ENCODE results near the gene ARFGEF3. TPM values are rescaled to one million over a fixed set of nuclear protein-coding genes. Genes with fewer than 3 reads are reported as not detected.

Gene ARFGEF3
- total and polyA plus RNA-seq, 11 donors: 0.58 to 11.9 (median 2.5) TPM

GRCh38 chr6:138289739-138290138, 128.0 kb downstream of the ARFGEF3 start:
- Histone ChIP-seq H3K9me3 (no peaks in the 10 kb centered on the region), H3K27ac (no peak overlapping the region), H3K4me1 (no peaks in the 10 kb centered on the region), H3K36me3 (peaks cover 0 to 4% (median 0%) of the 10 kb centered on the region in 9 donors), H3K27me3 (no peaks in the 10 kb centered on the region), H3K4me3 (no peak overlapping the region)
- intact Hi-C loops (cut with DNase I): loop anchor here in 9 of 10 donors (2.0 to 10.0 kb wide), 10 partner anchors 105 to 305 kb away; partner anchors contain the start of gene HEBP2 (in 4 of the 9)
- TF ChIP-seq CTCF (IDR thresholded peaks at IDR 0.05) (peak in 8 of 12 donors; percentile 17 to 39 (median 20)), POLR2A (IDR thresholded peaks at IDR 0.05) (no peak)
- WGBS, 4 donors: 61 to 67% (median 63%) methylated on average over 6 of the region's 6 CpGs
- DNase-seq (peak in 2 of 5 donors; percentile 43 to 66), ATAC-seq (peak in 3 of 4 donors; percentile 45 to 63 (median 54))

- WGBS, 4 donors: 79 to 87% (median 82%) methylated on average over 5 of the region's 5 CpGs
- H3K27ac ChIP-seq: no peak overlapping the region
- intact Hi-C loops (cut with DNase I): loop anchor here in 3 of 10 donors (5.0 to 10.0 kb wide), 3 partner anchors 104 to 304 kb away; partner anchors contain the start of gene HEBP2 (in 1 of the 3)
- peaks cover 0 to 4% (median 0%) of the 10 kb centered on the region in 9 donors for H3K36me3 ChIP-seq
- TF ChIP-seq CTCF (IDR thresholded peaks at IDR 0.05): no peak
- no peak for TF ChIP-seq POLR2A (IDR thresholded peaks at IDR 0.05)
- no peak overlapping the region for H3K4me3 ChIP-seq
- no peaks in the 10 kb centered on the region for H3K4me1 ChIP-seq
- DNase-seq (no peak), ATAC-seq (no peak)
- no peaks in the 10 kb centered on the region for H3K9me3 ChIP-seq
- no peaks in the 10 kb centered on the region for H3K27me3 ChIP-seq
Measured at GRCh38 chr6:138290423-138290962, 128.8 kb downstream of the ARFGEF3 start.

GRCh38 chr6:138291036-138291848, 129.5 kb downstream of the ARFGEF3 start:
- DNase-seq (no peak), ATAC-seq (peak in 1 of 4 donors; percentile 33)
- WGBS, 4 donors: 83 to 89% (median 84%) methylated on average over 16 to 21 of the region's 21 CpGs
- intact Hi-C loops (cut with DNase I): loop anchor here in 3 of 10 donors (5.0 to 10.0 kb wide), 3 partner anchors 104 to 304 kb away; partner anchors contain the start of gene HEBP2 (in 1 of the 3)
- H3K27ac ChIP-seq: no peak overlapping the region
- no peaks in the 10 kb centered on the region for H3K27me3 ChIP-seq
- H3K4me3 ChIP-seq: no peak overlapping the region
- peaks cover 0 to 4% (median 0%) of the 10 kb centered on the region in 9 donors for H3K36me3 ChIP-seq
- no peaks in the 10 kb centered on the region for H3K9me3 ChIP-seq
- no peak for TF ChIP-seq CTCF (IDR thresholded peaks at IDR 0.05)
- TF ChIP-seq POLR2A (IDR thresholded peaks at IDR 0.05): no peak
- H3K4me1 ChIP-seq: no peaks in the 10 kb centered on the region

GRCh38 chr6:138291849-138292181, 130.1 kb downstream of the ARFGEF3 start:
- DNase-seq (no peak), ATAC-seq (peak in 1 of 4 donors; percentile 25)
- H3K9me3 ChIP-seq: no peaks in the 10 kb centered on the region
- no peak for TF ChIP-seq POLR2A (IDR thresholded peaks at IDR 0.05)
- TF ChIP-seq CTCF (IDR thresholded peaks at IDR 0.05): no peak
- no peaks in the 10 kb centered on the region for H3K4me1 ChIP-seq
- intact Hi-C loops (cut with DNase I): loop anchor here in 3 of 10 donors (5.0 to 10.0 kb wide), 3 partner anchors 103 to 303 kb away; partner anchors contain the start of gene HEBP2 (in 1 of the 3)
- WGBS, 4 donors: 88 to 95% (median 93%) methylated on average over 26 to 28 of the region's 28 CpGs
- H3K4me3 ChIP-seq: no peak overlapping the region
- H3K27ac ChIP-seq: no peak overlapping the region
- peaks cover 0 to 2% (median 0%) of the 10 kb centered on the region in 9 donors for H3K36me3 ChIP-seq
- H3K27me3 ChIP-seq: no peaks in the 10 kb centered on the region

Data from heart left ventricle (tissue), 16 donors.